Rectal smooth muscle tissue (tissue), 1 donor: ENCODE measurements around the gene PARD3B.

Experiments
- H3K27ac ChIP-seq: one replicate; pipeline ENCODE4 v1.7.0; 2013; ENCODE audit warnings: low read depth, low read length, inconsistent platforms
- H3K27me3 ChIP-seq: one replicate; pipeline ENCODE4 v1.7.0; 2013; ENCODE audit warnings: low read length; ENCODE audit not compliant: control insufficient read depth, insufficient read depth
- H3K36me3 ChIP-seq: one replicate; pipeline ENCODE4 v1.7.0; 2013; ENCODE audit warnings: low read length; ENCODE audit not compliant: control insufficient read depth, insufficient read depth
- H3K4me1 ChIP-seq: one replicate; pipeline ENCODE4 v1.7.0; 2013; ENCODE audit warnings: low read length; ENCODE audit not compliant: control insufficient read depth, insufficient read depth
- H3K4me3 ChIP-seq: one replicate; pipeline ENCODE4 v1.7.0; 2013; ENCODE audit warnings: low read length
- H3K9ac ChIP-seq: one replicate; pipeline ENCODE4 v1.7.0; 2013; ENCODE audit warnings: low read length

PARD3B gene

GRCh38 chr2:205352094-205352493 lies 806.8 kb downstream of the PARD3B start:
- Histone ChIP-seq H3K27ac (no peak overlapping the region), H3K4me1 (peaks cover 5% of the 10 kb centered on the region), H3K27me3 (no peaks in the 10 kb centered on the region), H3K9ac (no peak overlapping the region), H3K4me3 (no peak overlapping the region), H3K36me3 (no peaks in the 10 kb centered on the region)

DNA sequence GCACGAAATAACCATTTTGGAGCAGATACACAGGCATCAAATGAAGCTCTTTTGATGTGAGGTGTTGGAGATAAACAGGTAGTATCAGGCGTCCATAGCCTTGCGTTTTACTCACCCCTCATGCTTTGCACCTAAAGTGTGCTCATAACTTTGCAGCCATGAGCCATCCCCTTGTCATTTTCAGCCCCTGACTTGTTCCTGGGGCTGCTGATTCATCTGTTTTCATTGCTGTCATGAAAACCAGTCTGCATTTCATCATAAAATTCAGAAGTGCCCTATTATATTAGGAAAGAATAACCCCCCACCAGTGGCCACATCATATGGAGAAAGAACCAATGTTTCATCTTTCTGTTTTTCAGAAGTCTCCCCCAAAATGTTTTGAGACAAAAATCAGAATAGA lies 807.3 kb downstream of the PARD3B start:
- Histone ChIP-seq H3K36me3 (no peaks in the 10 kb centered on the region), H3K4me3 (no peak overlapping the region), H3K27me3 (no peaks in the 10 kb centered on the region), H3K27ac (no peak overlapping the region), H3K4me1 (peaks cover 5% of the 10 kb centered on the region), H3K9ac (no peak overlapping the region)

- H3K27me3 ChIP-seq = no peaks in the 10 kb centered on the region
- no peak overlapping the region for H3K4me3 ChIP-seq
- H3K36me3 ChIP-seq = no peaks in the 10 kb centered on the region
- no peak overlapping the region for H3K27ac ChIP-seq
- H3K4me1 ChIP-seq = no peaks in the 10 kb centered on the region
- no peak overlapping the region for H3K9ac ChIP-seq
These were observed 812.5 kb downstream of the PARD3B start for GRCh38 chr2:205357732-205358131.

GRCh38 chr2:205358351-205358815 lies 813.1 kb downstream of the PARD3B start:
- H3K36me3 ChIP-seq = no peaks in the 10 kb centered on the region
- no peaks in the 10 kb centered on the region for H3K27me3 ChIP-seq
- H3K4me3 ChIP-seq = no peak overlapping the region
- no peaks in the 10 kb centered on the region for H3K4me1 ChIP-seq
- no peak overlapping the region for H3K27ac ChIP-seq
- no peak overlapping the region for H3K9ac ChIP-seq

DNA sequence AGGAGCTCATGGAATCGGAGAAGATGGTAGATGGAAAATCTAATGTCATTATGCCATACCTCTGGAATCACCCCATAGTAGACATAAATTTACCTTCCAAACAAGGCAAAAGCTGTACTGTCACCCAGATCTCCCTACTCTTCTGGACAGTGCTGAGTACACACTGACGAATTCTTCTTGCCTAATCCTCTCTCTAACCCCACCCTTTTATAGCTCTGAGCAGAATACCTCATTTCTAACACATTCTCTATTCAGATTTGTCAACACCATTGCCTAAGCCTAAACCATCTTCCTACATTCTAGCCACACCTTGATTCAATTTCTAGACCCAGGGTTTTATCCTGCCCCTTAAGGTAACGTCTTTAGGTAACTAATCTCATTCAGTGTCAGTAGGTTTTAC lies 816.0 kb downstream of the PARD3B start:
- H3K27ac ChIP-seq = no peak overlapping the region
- H3K9ac ChIP-seq = no peak overlapping the region
- H3K27me3 ChIP-seq = no peaks in the 10 kb centered on the region
- no peaks in the 10 kb centered on the region for H3K36me3 ChIP-seq
- H3K4me1 ChIP-seq = no peaks in the 10 kb centered on the region
- no peak overlapping the region for H3K4me3 ChIP-seq

DNA sequence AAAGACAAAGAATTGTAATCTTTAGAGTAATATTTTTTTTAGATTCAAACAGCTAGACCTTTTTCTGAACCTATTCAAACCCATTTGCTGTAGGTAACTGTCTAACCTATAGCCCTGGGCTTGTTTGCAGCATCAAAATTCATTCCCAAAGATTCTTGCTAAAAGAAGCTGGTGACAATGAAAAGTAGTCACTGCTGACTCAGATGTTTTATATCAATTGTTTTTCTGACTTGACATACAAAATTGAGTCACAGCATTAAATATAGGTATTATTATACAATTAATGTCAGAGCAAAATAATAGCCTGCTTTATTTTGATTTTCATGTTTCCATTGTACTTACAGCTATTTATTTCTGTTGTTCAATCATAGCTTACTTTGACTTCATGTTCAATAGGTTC lies 816.7 kb downstream of the PARD3B start:
- Histone ChIP-seq H3K36me3 (no peaks in the 10 kb centered on the region), H3K9ac (no peak overlapping the region), H3K27me3 (no peaks in the 10 kb centered on the region), H3K4me1 (no peaks in the 10 kb centered on the region), H3K27ac (no peak overlapping the region), H3K4me3 (no peak overlapping the region)

DNA sequence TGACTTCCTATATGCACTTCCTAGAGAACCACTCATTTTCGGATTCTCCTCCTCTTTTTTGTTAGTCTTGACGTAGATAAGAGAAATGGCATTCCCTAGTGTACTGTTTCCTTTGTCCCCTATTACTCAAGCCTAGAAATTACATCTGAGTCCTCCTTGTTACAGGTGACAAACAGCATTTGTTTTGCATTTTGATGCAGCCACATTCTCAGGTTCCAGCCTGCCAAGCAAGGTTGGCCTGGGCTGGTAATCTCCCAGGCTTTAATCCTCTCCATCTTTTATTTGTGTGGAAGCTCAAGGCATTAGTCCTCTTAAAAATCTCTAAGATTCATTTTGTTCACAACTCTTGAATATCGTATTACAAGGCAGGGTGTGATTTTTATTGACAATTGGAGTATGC lies 819.0 kb downstream of the PARD3B start:
- Histone ChIP-seq H3K27ac (no peak overlapping the region), H3K36me3 (no peaks in the 10 kb centered on the region), H3K4me3 (no peak overlapping the region), H3K4me1 (no peaks in the 10 kb centered on the region), H3K9ac (no peak overlapping the region), H3K27me3 (no peaks in the 10 kb centered on the region)

DNA sequence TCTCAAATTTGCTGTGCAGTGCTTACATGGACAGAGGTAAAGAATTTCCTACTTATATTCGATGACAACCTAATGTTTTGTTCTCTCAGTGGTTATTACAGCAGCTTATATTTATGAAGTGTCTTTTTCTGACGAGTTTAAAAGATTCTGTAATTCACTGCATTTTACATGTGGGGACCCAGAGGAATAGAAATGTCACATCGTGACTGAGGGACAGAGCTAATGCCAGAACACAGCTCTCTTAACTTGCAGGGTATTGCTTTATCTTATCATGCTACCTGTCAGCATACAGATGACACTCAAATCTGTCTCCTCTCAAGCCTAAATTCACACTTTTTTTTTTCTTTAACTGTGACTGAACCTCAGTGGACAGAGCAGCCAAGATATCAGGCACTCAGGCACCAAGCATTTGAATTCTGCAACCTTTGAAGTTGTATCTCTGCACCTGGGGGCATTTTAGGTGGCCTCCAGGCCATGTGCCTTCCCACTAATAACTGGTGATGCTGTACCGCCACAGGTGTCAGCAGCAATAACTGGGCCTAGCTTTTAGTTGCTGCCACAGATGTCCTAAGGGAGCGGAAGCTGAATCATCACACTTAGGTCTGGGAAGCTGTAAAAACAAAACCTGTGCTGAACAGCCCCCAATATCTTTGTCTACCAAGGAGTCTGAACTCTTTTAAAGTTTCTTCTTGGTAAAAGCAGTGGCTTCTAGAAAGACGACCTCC lies 821.2 kb downstream of the PARD3B start:
- no peaks in the 10 kb centered on the region for H3K4me1 ChIP-seq
- no peaks in the 10 kb centered on the region for H3K36me3 ChIP-seq
- no peak overlapping the region for H3K9ac ChIP-seq
- H3K27me3 ChIP-seq = no peaks in the 10 kb centered on the region
- no peak overlapping the region for H3K27ac ChIP-seq
- H3K4me3 ChIP-seq = no peak overlapping the region

- Histone ChIP-seq H3K27ac (no peak overlapping the region), H3K36me3 (no peaks in the 10 kb centered on the region), H3K4me1 (no peaks in the 10 kb centered on the region), H3K27me3 (no peaks in the 10 kb centered on the region), H3K4me3 (no peak overlapping the region), H3K9ac (no peak overlapping the region)
These were observed 822.2 kb downstream of the PARD3B start for GRCh38 chr2:205367331-205367935.

- Histone ChIP-seq H3K9ac (no peak overlapping the region), H3K27ac (no peak overlapping the region), H3K4me1 (no peaks in the 10 kb centered on the region), H3K36me3 (no peaks in the 10 kb centered on the region), H3K27me3 (no peaks in the 10 kb centered on the region), H3K4me3 (no peak overlapping the region)
These were observed 824.5 kb downstream of the PARD3B start for GRCh38 chr2:205369813-205370212.

- Histone ChIP-seq H3K4me1 (no peaks in the 10 kb centered on the region), H3K27me3 (no peaks in the 10 kb centered on the region), H3K27ac (no peak overlapping the region), H3K36me3 (no peaks in the 10 kb centered on the region), H3K4me3 (no peak overlapping the region), H3K9ac (no peak overlapping the region)
These were observed 825.5 kb downstream of the PARD3B start for GRCh38 chr2:205370726-205371125.

DNA sequence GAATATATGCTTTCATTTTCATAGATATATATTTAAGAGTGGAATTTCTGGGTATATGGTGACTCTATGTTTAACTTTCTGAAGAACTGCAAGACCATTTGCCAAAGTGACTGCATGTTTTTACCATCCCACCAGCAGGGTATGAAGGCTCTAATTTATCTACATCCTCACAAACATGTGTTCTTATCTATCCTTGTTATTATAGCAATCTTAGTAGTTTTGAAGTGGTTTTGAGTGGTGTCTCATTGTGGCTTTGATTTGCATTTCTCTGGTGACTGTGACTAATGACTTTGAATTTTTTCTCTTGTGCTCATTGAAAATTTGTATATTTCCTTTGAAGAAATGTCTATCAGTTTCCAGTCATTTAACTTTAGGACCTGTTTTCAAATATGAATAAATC lies 826.9 kb downstream of the PARD3B start:
- Histone ChIP-seq H3K27me3 (no peaks in the 10 kb centered on the region), H3K4me3 (no peak overlapping the region), H3K36me3 (no peaks in the 10 kb centered on the region), H3K4me1 (no peaks in the 10 kb centered on the region), H3K27ac (no peak overlapping the region), H3K9ac (no peak overlapping the region)
